CD14-positive monocyte (primary cell): ENCODE measurements around the gene PRR27. TPM values are rescaled to one million over a fixed set of nuclear protein-coding genes. Genes with fewer than 3 reads are reported as not detected.

ENCODE experiments used
- DNase-seq, 3 donors: peaks; one replicate each; pipeline ENCODE4 v3.0.0-alpha.2; 2011 to 2022
- H2AFZ ChIP-seq: 2 replicates; pipeline ENCODE4 v1.6.0; 2012; ENCODE audit warnings: mild to moderate bottlenecking, low read depth, low read length, inconsistent platforms; ENCODE audit not compliant: insufficient read depth, poor library complexity, severe bottlenecking
- H3K27ac ChIP-seq, 2 donors: 1 replicate in 1 of 2; 2 replicates in 1 of 2; pipeline ENCODE4 v1.5.1; 2012 to 2013; ENCODE audit warnings: low read length in 2 of 2, control low read depth in 1 of 2, inconsistent platforms in 1 of 2, low read depth in 1 of 2, mild to moderate bottlenecking in 1 of 2
- H3K27me3 ChIP-seq, 2 donors: one replicate each; pipeline versions ENCODE4 v1.6.0 to v1.6.1; 2011 to 2013; ENCODE audit warnings: low read length in 2 of 2; ENCODE audit not compliant: control insufficient read depth in 2 of 2, insufficient read depth in 2 of 2
- H3K36me3 ChIP-seq, 2 donors: replicated peaks in 1 of 2; 1 replicate in 1 of 2; 2 replicates in 1 of 2; pipeline versions ENCODE4 v1.5.1 to v1.6.1; 2012 to 2013; ENCODE audit warnings: low read length in 2 of 2, control low read depth in 1 of 2, inconsistent platforms in 1 of 2, mild to moderate bottlenecking in 1 of 2; ENCODE audit not compliant: insufficient read depth in 2 of 2, control insufficient read depth in 1 of 2
- H3K4me1 ChIP-seq, 2 donors: 1 replicate in 1 of 2; 2 replicates in 1 of 2; pipeline versions ENCODE4 v1.5.1 to v1.6.1; 2012 to 2013; ENCODE audit warnings: low read length in 2 of 2, control low read depth in 1 of 2, inconsistent platforms in 1 of 2, mild to moderate bottlenecking in 1 of 2, moderate library complexity in 1 of 2; ENCODE audit not compliant: insufficient read depth in 2 of 2, control insufficient read depth in 1 of 2
- H3K4me2 ChIP-seq: replicated peaks from 2 replicates; pipeline ENCODE3; 2012; ENCODE audit warnings: low read length, moderate library complexity, mild to moderate bottlenecking; ENCODE audit not compliant: poor library complexity, severe bottlenecking; ENCODE audit errors: extremely low read depth
- H3K4me3 ChIP-seq, 3 experiments: fragments of 200-600 bp in 1 of 3; sonication (generic) in 1 of 3; replicated peaks in 1 of 3; 1 replicate in 2 of 3; 2 replicates in 1 of 3; pipeline ENCODE4 v1.5.1; 2011 to 2013; ENCODE audit warnings: low read length in 3 of 3, mild to moderate bottlenecking in 3 of 3, control low read depth in 2 of 3, low read depth in 2 of 3, inconsistent platforms in 1 of 3, moderate library complexity in 1 of 3
- H3K79me2 ChIP-seq: 2 replicates; pipeline ENCODE4 v1.6.0; 2012; ENCODE audit warnings: mild to moderate bottlenecking, control low read depth, inconsistent platforms, low read length, moderate library complexity; ENCODE audit not compliant: insufficient read depth
- H3K9ac ChIP-seq: 2 replicates; pipeline ENCODE4 v1.6.0; 2017; ENCODE audit warnings: low read length, mild to moderate bottlenecking; ENCODE audit not compliant: insufficient read depth, poor library complexity, severe bottlenecking
- H3K9me3 ChIP-seq, 2 donors: replicated peaks in 1 of 2; 1 replicate in 1 of 2; 2 replicates in 1 of 2; pipeline versions ENCODE4 v1.5.1 to v1.6.1; 2012 to 2013; ENCODE audit warnings: low read length in 2 of 2, control low read depth in 1 of 2; ENCODE audit not compliant: control insufficient read depth in 1 of 2, insufficient read depth in 1 of 2
- H4K20me1 ChIP-seq: 2 replicates; pipeline ENCODE4 v1.6.0; 2012; ENCODE audit warnings: mild to moderate bottlenecking, low read length, control low read depth, moderate library complexity; ENCODE audit not compliant: insufficient read depth
- H3K27ac Mint-ChIP-seq, 7 donors: one replicate each; pipeline ENCODE4 v1.8.0; 2020; ENCODE audit warnings: mild to moderate bottlenecking in 7 of 7, mixed read lengths in 7 of 7, moderate library complexity in 6 of 7, inconsistent platforms in 2 of 7
- H3K27me3 Mint-ChIP-seq, 3 donors: one replicate each; pipeline ENCODE4 v1.8.0; 2021 to 2022; ENCODE audit warnings: low read depth in 3 of 3, mild to moderate bottlenecking in 3 of 3, mixed read lengths in 3 of 3, moderate library complexity in 3 of 3, inconsistent platforms in 1 of 3
- H3K36me3 Mint-ChIP-seq, 2 donors: one replicate each; pipeline ENCODE4 v1.8.0; 2020; ENCODE audit warnings: mixed read lengths in 2 of 2, inconsistent platforms in 1 of 2, mild to moderate bottlenecking in 1 of 2
- H3K4me1 Mint-ChIP-seq: one replicate; pipeline ENCODE4 v1.8.0; 2020; ENCODE audit warnings: mild to moderate bottlenecking, mixed read lengths
- H3K4me3 Mint-ChIP-seq, 2 donors: one replicate each; pipeline ENCODE4 v1.8.0; 2020; ENCODE audit warnings: mild to moderate bottlenecking in 2 of 2, mixed read lengths in 2 of 2, moderate library complexity in 1 of 2
- H3K9me3 Mint-ChIP-seq, 7 donors: one replicate each; pipeline ENCODE4 v1.8.0; 2020 to 2022; ENCODE audit warnings: mixed read lengths in 7 of 7, mild to moderate bottlenecking in 6 of 7, moderate library complexity in 6 of 7, inconsistent platforms in 2 of 7
- CTCF ChIP-seq: fragments of 200-600 bp; IDR thresholded peaks from one replicate; pipeline ENCODE4 v1.8.0; 2022; ENCODE audit warnings: antibody characterized with exemption, mild to moderate bottlenecking
- WGBS: methylation state at CpG from one replicate; pipeline ENCODE4 v1.1.5; 2013; ENCODE audit warnings: missing lambda C conversion rate; ENCODE audit not compliant: insufficient coverage; 5-methylcytosine and 5-hydroxymethylcytosine counted together
- intact Hi-C, 2 donors: fragments of 100-400 bp; cut with micrococcal nuclease; formaldehyde crosslinking; loops; one replicate each; pipeline versions ENCODE4 v1.15.0 to v1.15.1; 2023
- polyA plus RNA-seq, 3 donors: library from polyadenylated mRNA; depleted of rRNA in 1 of 3; unstranded in 2 of 3; stranded (reverse) in 1 of 3; fragments of 300-500 nt in 2 of 3; fragments of >200 nt in 1 of 3; fragmentation: Illumina TruSeq in 2 of 3; gene quantifications; 1 replicate in 2 of 3; 2 replicates in 1 of 3; pipeline ENCODE4 v1.2.3, GENCODE V29; 2012 to 2021

Gene PRR27
- polyA plus RNA-seq, 3 donors: not detected

- Histone ChIP-seq H3K27me3 (no peaks in the 10 kb centered on the region), H3K4me3 (no peak overlapping the region), H2AFZ (no peak overlapping the region), H3K36me3 (no peaks in the 10 kb centered on the region), H3K4me2 (no peak overlapping the region), H3K27ac (no peak overlapping the region), H3K79me2 (no peaks in the 10 kb centered on the region), H3K9me3 (no peaks in the 10 kb centered on the region), H4K20me1 (no peaks in the 10 kb centered on the region), H3K4me1 (no peaks in the 10 kb centered on the region), H3K9ac (no peak overlapping the region)
- H3K4me3 Mint-ChIP-seq: no peak overlapping the region
- H3K36me3 Mint-ChIP-seq: no peaks in the 10 kb centered on the region
- H3K4me1 Mint-ChIP-seq: no peaks in the 10 kb centered on the region
- WGBS: no CpG with 5 or more reads among the region's 1 CpG
- DNase-seq: no peak
- no peak for TF ChIP-seq CTCF
- no peak overlapping the region for H3K27ac Mint-ChIP-seq
- peaks cover 0 to 3% (median 0%) of the 10 kb centered on the region in 3 donors for H3K27me3 Mint-ChIP-seq
- intact Hi-C loops: no loop called here
- H3K9me3 Mint-ChIP-seq: peaks cover 0 to 2% (median 0%) of the 10 kb centered on the region in 7 donors
Measured at GRCh38 chr4:70190579-70190978, 36.5 kb downstream of the PRR27 start.

GRCh38 chr4:70191647-70192046, 37.6 kb downstream of the PRR27 start:
- no peaks in the 10 kb centered on the region for H3K27me3 ChIP-seq
- Mint-ChIP-seq H3K4me3 (no peak overlapping the region), H3K27me3 (peaks cover 0 to 3% (median 0%) of the 10 kb centered on the region in 3 donors), H3K9me3 (peaks cover 0 to 2% (median 0%) of the 10 kb centered on the region in 7 donors), H3K27ac (no peak overlapping the region), H3K4me1 (no peaks in the 10 kb centered on the region), H3K36me3 (no peaks in the 10 kb centered on the region)
- H3K9ac ChIP-seq: no peak overlapping the region
- no peak overlapping the region for H3K4me2 ChIP-seq
- no peaks in the 10 kb centered on the region for H3K9me3 ChIP-seq
- H4K20me1 ChIP-seq: no peaks in the 10 kb centered on the region
- intact Hi-C loops: no loop called here
- no peak overlapping the region for H2AFZ ChIP-seq
- no peaks in the 10 kb centered on the region for H3K4me1 ChIP-seq
- DNase-seq: no peak
- H3K79me2 ChIP-seq: no peaks in the 10 kb centered on the region
- H3K4me3 ChIP-seq: no peak overlapping the region
- WGBS: 40% methylated on average over 1 of the region's 1 CpG
- no peak for TF ChIP-seq CTCF
- H3K36me3 ChIP-seq: no peaks in the 10 kb centered on the region
- no peak overlapping the region for H3K27ac ChIP-seq
